Lower lobe of right lung (tissue), 2 donors: ENCODE measurements around the gene ZMYM4. TPM values are rescaled to one million over a fixed set of nuclear protein-coding genes. Genes with fewer than 3 reads are reported as not detected.

Experiments used
- ATAC-seq, 2 donors: fragments of 200-7000 bp; cut with Tn5 transposase; one replicate each; pipeline ENCODE4 v1.9.1; 2020 to 2022; ENCODE audit warnings: mild to moderate bottlenecking in 2 of 2, moderate library complexity in 2 of 2
- DNase-seq: peaks from one replicate; pipeline ENCODE4 v3.0.0-alpha.2; 2020
- H3K27ac ChIP-seq: fragments of 200-600 bp; one replicate; pipeline ENCODE4 v1.8.0; 2022
- H3K27me3 ChIP-seq: fragments of 200-600 bp; one replicate; pipeline ENCODE4 v1.8.0; 2022; ENCODE audit warnings: low read depth
- H3K36me3 ChIP-seq: fragments of 200-600 bp; one replicate; pipeline ENCODE4 v1.8.0; 2022; ENCODE audit warnings: mild to moderate bottlenecking
- H3K4me1 ChIP-seq: fragments of 200-600 bp; one replicate; pipeline ENCODE4 v1.8.0; 2022
- H3K4me3 ChIP-seq: fragments of 200-600 bp; one replicate; pipeline ENCODE4 v1.8.0; 2022; ENCODE audit warnings: mild to moderate bottlenecking
- H3K9me3 ChIP-seq: fragments of 200-600 bp; one replicate; pipeline ENCODE4 v1.8.0; 2022
- CTCF ChIP-seq: fragments of 200-600 bp; IDR thresholded peaks from one replicate; pipeline ENCODE4 v1.8.0; 2022; ENCODE audit warnings: antibody characterized with exemption, mild to moderate bottlenecking
- intact Hi-C: fragments of 100-400 bp; cut with DNase I; formaldehyde crosslinking; loops from one replicate; pipeline ENCODE4 v1.11.0; 2022
- total RNA-seq: library from RNA; stranded (reverse); fragmentation: NEBNext Ultra II Directional; extraction: Animal tissue kit (Norgen Biotek cat#: 25700); gene quantifications from one replicate; pipeline ENCODE4 v1.2.1, GENCODE V29; 2021
- donor health status: DM: no; HTN: yes; CAD: no; lungs with severe emphysema.

ZMYM4 gene
- total RNA-seq, 1 donor from 2014 or later = 48.4 TPM

DNA sequence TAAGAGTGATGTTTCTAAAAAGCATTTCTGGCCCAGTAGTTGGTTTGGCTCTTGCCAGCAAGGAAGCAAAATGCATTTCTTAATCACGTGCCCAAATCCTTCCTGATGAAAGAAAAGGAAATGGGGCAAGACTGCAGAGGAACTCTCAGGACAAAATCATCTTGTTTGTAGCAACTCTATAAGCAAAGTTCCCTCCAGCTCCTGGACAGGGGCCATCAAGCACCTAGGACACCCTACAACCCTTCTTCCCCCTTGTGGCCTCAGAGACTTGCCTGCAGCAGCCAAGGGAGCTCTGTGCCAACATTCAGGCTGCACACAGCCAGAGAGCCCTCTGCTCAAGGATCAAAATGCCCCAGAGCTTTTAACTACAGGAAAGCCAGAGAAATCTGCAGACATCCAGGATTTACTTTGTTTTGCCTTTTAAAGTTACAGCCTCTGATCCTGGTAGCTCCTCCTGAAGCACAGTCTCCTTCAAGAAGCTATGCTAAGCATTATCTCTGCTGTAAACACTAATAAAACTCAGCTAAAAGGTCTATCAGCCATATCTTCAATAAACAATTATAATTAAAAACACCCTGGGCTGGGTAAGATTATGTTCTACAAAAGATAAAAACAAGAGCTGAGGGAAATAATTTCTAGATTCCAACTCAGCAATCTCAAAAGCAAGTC lies 183.7 kb downstream of the ZMYM4 start:
- intact Hi-C loops = loop anchor here (10.0 kb wide), 1 partner anchor 103 kb away; the partner anchor contains the start of genes KIAA0319L and NCDN
- Histone ChIP-seq H3K4me3 (no peak overlapping the region), H3K27ac (peak overlapping the region; percentile 57), H3K9me3 (no peaks in the 10 kb centered on the region), H3K4me1 (peaks cover 57% of the 10 kb centered on the region), H3K36me3 (peaks cover 76% of the 10 kb centered on the region), H3K27me3 (no peaks in the 10 kb centered on the region)
- DNase-seq (peak; percentile 75), ATAC-seq (peak; percentile 54 to 73)
- TF ChIP-seq CTCF = peak; percentile 17

DNA sequence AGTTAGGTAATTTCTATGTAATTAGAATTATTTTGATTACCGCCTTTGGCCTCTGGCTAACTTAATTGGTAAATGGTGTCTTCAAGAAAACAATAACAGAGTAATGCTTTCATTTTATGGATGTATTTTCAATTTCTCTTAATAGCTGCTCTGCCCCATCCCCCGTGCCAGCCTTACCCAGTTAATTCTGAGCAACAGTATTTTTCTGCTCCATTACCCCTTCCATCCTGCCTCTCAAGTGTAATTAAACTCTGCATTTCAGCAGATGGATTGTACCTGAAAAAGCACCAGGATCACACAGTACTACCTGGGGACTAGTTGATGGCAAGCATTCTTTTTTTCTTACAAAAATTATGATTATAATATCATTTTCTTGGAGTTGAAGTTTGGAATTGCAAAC lies 184.5 kb downstream of the ZMYM4 start:
- intact Hi-C loops = loop anchor here (10.0 kb wide), 1 partner anchor 102 kb away; the partner anchor contains the start of genes KIAA0319L and NCDN
- H3K27me3 ChIP-seq = no peaks in the 10 kb centered on the region
- no peak for ATAC-seq

DNA sequence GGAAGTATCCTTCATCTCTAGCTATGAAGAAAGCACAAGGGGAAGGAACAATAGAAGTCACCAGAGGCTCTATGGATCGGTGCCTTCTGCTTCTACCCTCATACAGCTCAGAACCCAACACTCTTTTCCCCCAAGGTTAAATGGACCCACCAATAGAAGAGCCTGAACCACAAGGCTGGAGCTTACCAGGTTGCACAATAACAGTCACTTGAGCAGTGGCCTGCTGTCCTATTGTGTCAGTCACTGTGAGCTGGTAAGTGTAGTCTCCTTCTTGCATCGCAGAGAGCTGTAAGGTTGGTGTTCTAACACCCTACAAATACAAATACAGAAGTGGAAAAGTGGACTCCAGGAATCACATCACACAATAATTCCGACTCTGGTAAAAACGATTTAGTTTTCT lies 185.7 kb downstream of the ZMYM4 start:
- DNase-seq (no peak), ATAC-seq (no peak)
- Histone ChIP-seq H3K27me3 (no peaks in the 10 kb centered on the region), H3K36me3 (peaks cover 75% of the 10 kb centered on the region), H3K9me3 (no peaks in the 10 kb centered on the region), H3K27ac (no peak overlapping the region), H3K4me1 (peaks cover 38% of the 10 kb centered on the region), H3K4me3 (no peak overlapping the region)
- TF ChIP-seq CTCF = no peak
- intact Hi-C loops = loop anchor here (10.0 kb wide), 1 partner anchor 101 kb away; the partner anchor contains the start of genes KIAA0319L and NCDN

More for the DNA sequence above, 184.5 kb downstream of the ZMYM4 start:
- H3K4me1 ChIP-seq = peaks cover 49% of the 10 kb centered on the region
- H3K27ac ChIP-seq = peak overlapping the region; percentile 57
- no peak overlapping the region for H3K4me3 ChIP-seq
- DNase-seq = no peak
- H3K9me3 ChIP-seq = no peaks in the 10 kb centered on the region
- TF ChIP-seq CTCF = no peak
- peaks cover 76% of the 10 kb centered on the region for H3K36me3 ChIP-seq

- Histone ChIP-seq H3K4me1 (peaks cover 36% of the 10 kb centered on the region), H3K36me3 (peaks cover 74% of the 10 kb centered on the region), H3K4me3 (no peak overlapping the region), H3K27ac (peak overlapping the region; percentile 13), H3K27me3 (no peaks in the 10 kb centered on the region), H3K9me3 (no peaks in the 10 kb centered on the region)
- ATAC-seq (peak in 1 of 2 donors; percentile 13), DNase-seq (no peak)
- intact Hi-C loops = loop anchor here (10.0 kb wide), 1 partner anchor 100 kb away; the partner anchor contains the start of genes KIAA0319L and NCDN
- no peak for TF ChIP-seq CTCF
Measured at GRCh38 chr1:35454616-35455015, 186.1 kb downstream of the ZMYM4 start.

DNA sequence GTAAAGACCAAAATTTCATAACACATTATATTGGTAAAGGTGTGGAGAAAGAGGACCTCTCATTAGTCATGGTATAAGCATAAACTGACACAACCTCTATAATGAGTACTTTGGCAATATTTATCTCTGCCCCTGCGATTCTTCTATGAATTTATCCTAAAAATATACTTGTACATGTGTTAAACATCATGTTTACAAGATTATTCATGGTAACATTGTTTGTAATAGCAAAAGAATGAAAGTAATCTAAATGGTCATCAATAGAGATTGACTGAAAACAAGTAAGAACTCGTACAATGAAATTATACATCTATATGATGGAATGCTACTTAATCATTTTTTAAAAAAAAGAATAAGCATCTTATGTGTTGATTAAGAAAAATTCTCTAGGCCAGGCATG lies 192.3 kb downstream of the ZMYM4 start:
- ATAC-seq (no peak), DNase-seq (no peak)
- H3K27me3 ChIP-seq = no peaks in the 10 kb centered on the region
- intact Hi-C loops = no loop called here
- peaks cover 93% of the 10 kb centered on the region for H3K36me3 ChIP-seq
- no peak for TF ChIP-seq CTCF
- no peaks in the 10 kb centered on the region for H3K9me3 ChIP-seq
- no peak overlapping the region for H3K27ac ChIP-seq
- H3K4me1 ChIP-seq = no peaks in the 10 kb centered on the region
- no peak overlapping the region for H3K4me3 ChIP-seq
